HG03064 (cell line): ENCODE data around the gene R3HDML.

Source experiments
- ATAC-seq: cut with Tn5 transposase; IDR thresholded peaks from one replicate; pipeline ENCODE4 v1.9.1; 2021; ENCODE audit warnings: low read depth; ENCODE audit not compliant: unreplicated experiment

R3HDML gene

GRCh38 chr20:44398335-44398734 is 61.5 kb downstream of the R3HDML start:
- ATAC-seq: no peak

- no peak for ATAC-seq
Observed at GRCh38 chr20:44399446-44399845, 62.6 kb downstream of the R3HDML start.

GRCh38 chr20:44400671-44400969 is 63.8 kb downstream of the R3HDML start:
- ATAC-seq: no peak
